ENCODE results near the gene GPC6.

The GPC6 gene

GRCh38 chr13:93751117-93751516 is 524.5 kb downstream of the GPC6 start:
- no peak overlapping the region for H4K5ac ChIP-seq (ENCODE audit: low read length)
- no peaks in the 10 kb centered on the region for H3K79me2 ChIP-seq (ENCODE audit: control insufficient read depth, insufficient read depth, low read length)
- H4K8ac ChIP-seq (ENCODE audit: low read depth, low read length) = no peak overlapping the region
- no peaks in the 10 kb centered on the region for H3K36me3 ChIP-seq (ENCODE audit: control insufficient read depth, insufficient read depth, low read length)
- no peak overlapping the region for H2BK120ac ChIP-seq (ENCODE audit: low read depth, low read length)
- no peak overlapping the region for H3K4me2 ChIP-seq (ENCODE audit: low read length)
- no peak overlapping the region for H2BK15ac ChIP-seq (replicated peaks; ENCODE audit: low read depth)
- H2AK5ac ChIP-seq (ENCODE audit: low read length) = no peak overlapping the region
- no peak overlapping the region for H3K56ac ChIP-seq (ENCODE audit: low read length)
- no peak overlapping the region for H2BK5ac ChIP-seq (ENCODE audit: low read length)
- no peak overlapping the region for H3K27ac ChIP-seq (ENCODE audit: low read depth, low read length)
- H3K79me1 ChIP-seq (ENCODE audit: low read length) = no peaks in the 10 kb centered on the region
- no peak for DNase-seq
- no peak overlapping the region for H3K23ac ChIP-seq (ENCODE audit: low read length)
- no peaks in the 10 kb centered on the region for H3K27me3 ChIP-seq (ENCODE audit: insufficient read depth, low read length, poor library complexity)
- no peak overlapping the region for H3K9ac ChIP-seq (ENCODE audit: low read length)
- H3K4me1 ChIP-seq (ENCODE audit: control insufficient read depth, low read depth, low read length) = no peaks in the 10 kb centered on the region
- H3K18ac ChIP-seq (ENCODE audit: low read length) = no peak overlapping the region
- no peak overlapping the region for H3K4ac ChIP-seq (ENCODE audit: low read depth, low read length)
- H3K4me3 ChIP-seq (ENCODE audit: low read length) = no peak overlapping the region

- no peak overlapping the region for H2BK5ac ChIP-seq (ENCODE audit: low read length)
- no CpG with 5 or more reads among the region's 4 CpGs for WGBS (ENCODE audit: extremely low coverage, insufficient coverage, low lambda C conversion rate)
- no peak overlapping the region for H3K18ac ChIP-seq (ENCODE audit: low read length)
- H2BK15ac ChIP-seq (replicated peaks; ENCODE audit: low read depth) = no peak overlapping the region
- no peak overlapping the region for H4K8ac ChIP-seq (ENCODE audit: low read depth, low read length)
- H3K56ac ChIP-seq (ENCODE audit: low read length) = no peak overlapping the region
- H3K27me3 ChIP-seq (ENCODE audit: insufficient read depth, low read length, poor library complexity) = no peaks in the 10 kb centered on the region
- no peak overlapping the region for H2BK120ac ChIP-seq (ENCODE audit: low read depth, low read length)
- H3K4me3 ChIP-seq (ENCODE audit: low read length) = no peak overlapping the region
- no peaks in the 10 kb centered on the region for H3K36me3 ChIP-seq (ENCODE audit: control insufficient read depth, insufficient read depth, low read length)
- H2AK5ac ChIP-seq (ENCODE audit: low read length) = no peak overlapping the region
- H3K4me2 ChIP-seq (ENCODE audit: low read length) = no peak overlapping the region
- H3K23ac ChIP-seq (ENCODE audit: low read length) = no peak overlapping the region
- H3K27ac ChIP-seq (ENCODE audit: low read depth, low read length) = no peak overlapping the region
- H3K79me2 ChIP-seq (ENCODE audit: control insufficient read depth, insufficient read depth, low read length) = no peaks in the 10 kb centered on the region
- no peak overlapping the region for H3K4ac ChIP-seq (ENCODE audit: low read depth, low read length)
- H4K5ac ChIP-seq (ENCODE audit: low read length) = no peak overlapping the region
- no peak overlapping the region for H3K9ac ChIP-seq (ENCODE audit: low read length)
- DNase-seq = no peak
- H3K4me1 ChIP-seq (ENCODE audit: control insufficient read depth, low read depth, low read length) = no peaks in the 10 kb centered on the region
- H3K79me1 ChIP-seq (ENCODE audit: low read length) = no peaks in the 10 kb centered on the region
These were observed 525.9 kb downstream of the GPC6 start for GRCh38 chr13:93752541-93752940.

- no peak overlapping the region for H2BK120ac ChIP-seq (ENCODE audit: low read depth, low read length)
- no peak overlapping the region for H4K5ac ChIP-seq (ENCODE audit: low read length)
These were observed 527.0 kb downstream of the GPC6 start for GRCh38 chr13:93753639-93754038.

GRCh38 chr13:93755341-93755740 is 528.7 kb downstream of the GPC6 start:
- H2AK5ac ChIP-seq (ENCODE audit: low read length) = no peak overlapping the region
- no peak overlapping the region for H3K4me3 ChIP-seq (ENCODE audit: low read length)
- no peaks in the 10 kb centered on the region for H3K36me3 ChIP-seq (ENCODE audit: control insufficient read depth, insufficient read depth, low read length)
- no peak overlapping the region for H3K4me2 ChIP-seq (ENCODE audit: low read length)
- H3K4me1 ChIP-seq (ENCODE audit: control insufficient read depth, low read depth, low read length) = no peaks in the 10 kb centered on the region
- H3K56ac ChIP-seq (ENCODE audit: low read length) = no peak overlapping the region
- H4K5ac ChIP-seq (ENCODE audit: low read length) = no peak overlapping the region
- H4K8ac ChIP-seq (ENCODE audit: low read depth, low read length) = no peak overlapping the region
- H2BK120ac ChIP-seq (ENCODE audit: low read depth, low read length) = no peak overlapping the region
- H3K79me2 ChIP-seq (ENCODE audit: control insufficient read depth, insufficient read depth, low read length) = no peaks in the 10 kb centered on the region
- no peak overlapping the region for H3K18ac ChIP-seq (ENCODE audit: low read length)
- H3K23ac ChIP-seq (ENCODE audit: low read length) = no peak overlapping the region
- H3K79me1 ChIP-seq (ENCODE audit: low read length) = no peaks in the 10 kb centered on the region
- H3K4ac ChIP-seq (ENCODE audit: low read depth, low read length) = no peak overlapping the region
- no peak for DNase-seq
- H3K27me3 ChIP-seq (ENCODE audit: insufficient read depth, low read length, poor library complexity) = no peaks in the 10 kb centered on the region
- no peak overlapping the region for H3K9ac ChIP-seq (ENCODE audit: low read length)
- WGBS (ENCODE audit: extremely low coverage, insufficient coverage, low lambda C conversion rate) = no CpG with 5 or more reads among the region's 1 CpG
- H2BK5ac ChIP-seq (ENCODE audit: low read length) = no peak overlapping the region
- no peak overlapping the region for H2BK15ac ChIP-seq (replicated peaks; ENCODE audit: low read depth)
- no peak overlapping the region for H3K27ac ChIP-seq (ENCODE audit: low read depth, low read length)

More at GRCh38 chr13:93753639-93754038, 527.0 kb downstream of the GPC6 start:
- H3K18ac ChIP-seq (ENCODE audit: low read length) = no peak overlapping the region
- H3K27ac ChIP-seq (ENCODE audit: low read depth, low read length) = no peak overlapping the region
- H4K8ac ChIP-seq (ENCODE audit: low read depth, low read length) = no peak overlapping the region
- H2BK5ac ChIP-seq (ENCODE audit: low read length) = no peak overlapping the region
- H3K4me1 ChIP-seq (ENCODE audit: control insufficient read depth, low read depth, low read length) = no peaks in the 10 kb centered on the region
- no peak overlapping the region for H3K4me2 ChIP-seq (ENCODE audit: low read length)
- H3K23ac ChIP-seq (ENCODE audit: low read length) = no peak overlapping the region
- no peak overlapping the region for H3K4ac ChIP-seq (ENCODE audit: low read depth, low read length)
- no peak overlapping the region for H3K9ac ChIP-seq (ENCODE audit: low read length)
- no peak overlapping the region for H3K4me3 ChIP-seq (ENCODE audit: low read length)
- H3K79me1 ChIP-seq (ENCODE audit: low read length) = no peaks in the 10 kb centered on the region
- H3K36me3 ChIP-seq (ENCODE audit: control insufficient read depth, insufficient read depth, low read length) = no peaks in the 10 kb centered on the region
- no peak overlapping the region for H3K56ac ChIP-seq (ENCODE audit: low read length)
- H2AK5ac ChIP-seq (ENCODE audit: low read length) = no peak overlapping the region
- H3K79me2 ChIP-seq (ENCODE audit: control insufficient read depth, insufficient read depth, low read length) = no peaks in the 10 kb centered on the region
- no peaks in the 10 kb centered on the region for H3K27me3 ChIP-seq (ENCODE audit: insufficient read depth, low read length, poor library complexity)
- no peak overlapping the region for H2BK15ac ChIP-seq (replicated peaks; ENCODE audit: low read depth)
- DNase-seq = no peak

GRCh38 chr13:93758575-93758974 is 532.0 kb downstream of the GPC6 start:
- Histone ChIP-seq H3K4ac (ENCODE audit: low read depth, low read length) (no peak overlapping the region), H3K4me3 (ENCODE audit: low read length) (no peak overlapping the region), H2BK5ac (ENCODE audit: low read length) (no peak overlapping the region), H2AK5ac (ENCODE audit: low read length) (no peak overlapping the region), H3K56ac (ENCODE audit: low read length) (no peak overlapping the region), H3K36me3 (ENCODE audit: control insufficient read depth, insufficient read depth, low read length) (no peaks in the 10 kb centered on the region), H4K5ac (ENCODE audit: low read length) (no peak overlapping the region), H3K9ac (ENCODE audit: low read length) (no peak overlapping the region), H3K79me2 (ENCODE audit: control insufficient read depth, insufficient read depth, low read length) (no peaks in the 10 kb centered on the region), H2BK15ac (replicated peaks; ENCODE audit: low read depth) (no peak overlapping the region), H3K23ac (ENCODE audit: low read length) (no peak overlapping the region), H4K8ac (ENCODE audit: low read depth, low read length) (no peak overlapping the region), H3K27ac (ENCODE audit: low read depth, low read length) (no peak overlapping the region), H3K4me2 (ENCODE audit: low read length) (no peak overlapping the region), H3K18ac (ENCODE audit: low read length) (peak overlapping the region; percentile 18), H3K4me1 (ENCODE audit: control insufficient read depth, low read depth, low read length) (no peaks in the 10 kb centered on the region), H3K27me3 (ENCODE audit: insufficient read depth, low read length, poor library complexity) (no peaks in the 10 kb centered on the region), H3K79me1 (ENCODE audit: low read length) (no peaks in the 10 kb centered on the region), H2BK120ac (ENCODE audit: low read depth, low read length) (no peak overlapping the region)
- WGBS (ENCODE audit: extremely low coverage, insufficient coverage, low lambda C conversion rate) = no CpG with 5 or more reads among the region's 1 CpG
- no peak for DNase-seq

GRCh38 chr13:93762708-93763426 is 536.3 kb downstream of the GPC6 start:
- Histone ChIP-seq H3K56ac (ENCODE audit: low read length) (no peak overlapping the region), H2BK5ac (ENCODE audit: low read length) (no peak overlapping the region), H3K27ac (ENCODE audit: low read depth, low read length) (no peak overlapping the region), H3K23ac (ENCODE audit: low read length) (no peak overlapping the region), H3K18ac (ENCODE audit: low read length) (no peak overlapping the region), H3K4me2 (ENCODE audit: low read length) (no peak overlapping the region), H3K9ac (ENCODE audit: low read length) (no peak overlapping the region), H3K36me3 (ENCODE audit: control insufficient read depth, insufficient read depth, low read length) (no peaks in the 10 kb centered on the region), H3K4ac (ENCODE audit: low read depth, low read length) (no peak overlapping the region), H2BK120ac (ENCODE audit: low read depth, low read length) (no peak overlapping the region), H3K27me3 (ENCODE audit: insufficient read depth, low read length, poor library complexity) (no peaks in the 10 kb centered on the region), H3K79me2 (ENCODE audit: control insufficient read depth, insufficient read depth, low read length) (no peaks in the 10 kb centered on the region), H3K4me1 (ENCODE audit: control insufficient read depth, low read depth, low read length) (no peaks in the 10 kb centered on the region), H2AK5ac (ENCODE audit: low read length) (no peak overlapping the region), H4K5ac (ENCODE audit: low read length) (no peak overlapping the region), H4K8ac (ENCODE audit: low read depth, low read length) (no peak overlapping the region), H3K4me3 (ENCODE audit: low read length) (no peak overlapping the region), H2BK15ac (replicated peaks; ENCODE audit: low read depth) (no peak overlapping the region), H3K79me1 (ENCODE audit: low read length) (no peaks in the 10 kb centered on the region)
- no peak for DNase-seq
- no CpG with 5 or more reads among the region's 6 CpGs for WGBS (ENCODE audit: extremely low coverage, insufficient coverage, low lambda C conversion rate)

Data from mesendoderm (in vitro differentiated cells).